Epithelial cell of umbilical artery (primary cell): ENCODE data around the gene SIGLEC7. TPM values are rescaled to one million over a fixed set of nuclear protein-coding genes. Genes with fewer than 3 reads are reported as not detected.

ENCODE experiments used
- total RNA-seq: library from RNA; depleted of rRNA; stranded (reverse); fragments of >200 nt; gene quantifications from 2 replicates; pipeline ENCODE4 v1.2.3, GENCODE V29; 2014

SIGLEC7 gene
- not detected in 2 replicates for total RNA-seq

GRCh38 chr19:51142119-51142518, at the start of gene SIGLEC7:
Gene SIGLEC7, plus strand, starts transcription at chr19:51142301. Its CDS starts 69 bp downstream, at chr19:51142370.

GRCh38 chr19:51108066-51108804, 33.9 kb upstream of the SIGLEC7 start, which contains the start of gene CTU1:
Gene CTU1, minus strand, starts transcription at chr19:51108409. Its CDS starts 3,840 bp downstream, at chr19:51104569.

GRCh38 chr19:51124729-51125128, 17.4 kb upstream of the SIGLEC7 start, which contains the start of gene SIGLEC9:
Gene SIGLEC9, plus strand, starts transcription at chr19:51124906. Its CDS starts 69 bp downstream, at chr19:51124975.

Other genes with a start within 250 kb of the SIGLEC7 start
- gene KLK4, start 230.9 kb upstream of the SIGLEC7 start, total RNA-seq: not detected in 2 replicates
- not detected in 2 replicates for gene KLK5, start 189.3 kb upstream of the SIGLEC7 start, total RNA-seq
- gene KLK6, start 172.7 kb upstream of the SIGLEC7 start, total RNA-seq: 0.32 TPM in 1 of 2 replicates, not detected in the other
- gene KLK7, start 158.4 kb upstream of the SIGLEC7 start, total RNA-seq: not detected in 2 replicates
- gene KLK8, start 140.7 kb upstream of the SIGLEC7 start, total RNA-seq: not detected in 2 replicates
- not detected in 2 replicates for gene KLK10, start 122.6 kb upstream of the SIGLEC7 start, total RNA-seq
- not detected in 2 replicates for gene KLK11, start 115.7 kb upstream of the SIGLEC7 start, total RNA-seq
- gene KLK12, start 107.3 kb upstream of the SIGLEC7 start, total RNA-seq: not detected in 2 replicates
- gene KLK13, start 77.2 kb upstream of the SIGLEC7 start, total RNA-seq: not detected in 2 replicates
- gene KLK14, start 59.4 kb upstream of the SIGLEC7 start, total RNA-seq: under 0.01 TPM in 1 of 2 replicates, not detected in the other
- gene CTU1, start 33.9 kb upstream of the SIGLEC7 start, total RNA-seq: 9.7 and 10.8 TPM in 2 replicates
- not detected in 2 replicates for gene SIGLEC9, start 17.4 kb upstream of the SIGLEC7 start, total RNA-seq
- not detected in 2 replicates for gene CD33, start 82.8 kb downstream of the SIGLEC7 start, total RNA-seq
- not detected in 2 replicates for gene SIGLECL1, start 108.8 kb downstream of the SIGLEC7 start, total RNA-seq
- gene IGLON5, start 169.3 kb downstream of the SIGLEC7 start, total RNA-seq: not detected in 2 replicates
- under 0.01 and 0.15 TPM in 2 replicates for gene VSIG10L, start 199.8 kb downstream of the SIGLEC7 start, total RNA-seq
- 86.7 and 119 TPM in 2 replicates for gene ETFB, start 224.1 kb downstream of the SIGLEC7 start, total RNA-seq
- gene CLDND2, start 226.7 kb downstream of the SIGLEC7 start, total RNA-seq: not detected in 2 replicates
- not detected in 2 replicates for gene NKG7, start 230.4 kb downstream of the SIGLEC7 start, total RNA-seq
- not detected in 2 replicates for gene LIM2, start 245.7 kb downstream of the SIGLEC7 start, total RNA-seq
- gene C19orf84, start 248.3 kb downstream of the SIGLEC7 start, total RNA-seq: not detected in 2 replicates